Femur (tissue), 1 donor: ENCODE results near the gene C1QA.

ENCODE experiments used
- DNase-seq: peaks from one replicate; pipeline ENCODE4 v3.0.0-alpha.2; 2017

The C1QA gene

DNA sequence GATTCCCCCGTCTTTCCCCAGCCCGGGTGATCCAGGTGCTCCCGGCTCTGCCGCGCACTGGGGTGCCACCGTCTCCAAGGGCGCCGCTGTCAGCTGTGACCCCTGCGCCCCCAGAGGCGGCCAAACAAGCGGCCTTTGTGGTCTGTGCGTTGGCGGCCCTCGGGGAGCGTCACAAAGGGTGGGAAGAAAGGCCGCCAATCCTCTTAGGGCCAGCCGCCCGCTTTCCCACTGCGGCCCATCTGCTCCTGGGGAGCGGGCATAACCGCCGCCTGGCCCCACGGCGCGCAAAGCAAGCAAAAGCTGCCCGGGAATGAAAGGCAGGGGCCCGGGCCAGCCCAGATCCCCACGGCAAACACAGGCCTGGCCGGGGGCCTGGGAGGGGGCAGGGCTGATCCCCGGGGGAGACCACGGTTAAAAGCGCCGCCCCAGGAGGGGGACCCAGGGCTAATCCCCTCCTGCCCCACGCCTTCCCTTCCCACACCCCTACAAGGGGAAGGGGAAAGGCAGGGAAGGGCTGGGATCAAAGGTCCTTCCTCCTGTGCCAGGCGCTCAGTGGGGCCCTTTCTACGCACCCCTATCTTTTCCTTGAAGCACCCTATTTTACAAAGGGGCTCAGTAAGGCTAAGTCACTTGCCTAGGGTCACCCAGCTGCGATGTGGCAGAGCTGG is 40.6 kb downstream of the C1QA start:
- no peak for DNase-seq

- peak; percentile 57 for DNase-seq
These were observed 41.8 kb downstream of the C1QA start for GRCh38 chr1:22677931-22678896.

DNA sequence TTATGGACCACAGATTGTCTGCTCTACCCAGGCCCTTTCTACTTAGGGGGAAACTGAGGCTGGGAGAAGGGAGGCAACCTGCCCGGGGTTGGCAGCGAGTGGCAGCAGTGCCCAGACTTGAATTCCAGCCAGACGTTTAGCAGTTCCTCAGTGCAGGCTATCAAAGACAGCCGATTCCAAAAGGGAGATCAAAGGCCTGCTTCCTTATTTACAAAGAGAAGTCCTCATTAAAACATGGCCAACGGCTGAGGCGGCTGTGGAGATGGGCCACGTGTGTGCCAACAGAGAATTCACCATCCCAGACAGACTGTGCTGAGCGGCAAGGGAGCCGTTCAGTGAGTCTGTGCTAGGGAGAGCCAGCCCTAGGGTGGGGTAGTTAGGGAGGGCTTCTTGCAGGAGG is 44.3 kb downstream of the C1QA start:
- no peak for DNase-seq

DNA sequence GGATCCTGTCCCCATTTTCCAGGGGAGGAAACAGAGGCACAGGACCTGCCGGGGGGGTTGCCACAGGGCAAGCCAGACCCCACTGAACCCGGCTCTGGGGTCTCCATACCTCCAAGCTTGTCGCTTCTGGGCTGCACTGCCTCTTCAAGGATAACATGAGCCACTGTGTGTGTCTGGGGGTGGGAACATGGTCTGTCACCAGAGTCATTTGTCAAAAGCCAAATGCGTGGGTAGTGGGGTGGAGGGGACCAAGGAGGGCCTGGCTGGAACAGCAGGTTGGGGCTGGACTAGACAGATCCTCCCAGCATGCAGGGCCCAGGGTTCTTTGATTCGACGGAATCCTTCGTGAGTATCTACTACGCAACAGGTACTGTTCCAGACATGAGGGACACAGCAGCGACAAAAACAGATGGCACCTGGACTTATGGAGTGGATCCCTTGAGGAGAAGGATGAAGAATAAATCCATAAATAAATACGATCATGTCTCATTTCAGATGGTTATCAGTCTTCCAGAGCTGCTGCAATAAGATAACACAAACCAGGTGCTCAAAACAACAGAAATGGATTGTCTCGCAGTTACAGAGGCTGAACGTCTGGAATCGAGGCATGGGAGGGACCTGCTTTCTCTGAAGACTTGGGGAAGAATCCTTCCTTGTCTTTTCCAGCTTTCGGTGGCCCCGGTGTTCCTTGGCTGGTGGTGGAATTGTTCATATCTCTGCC is 45.3 kb downstream of the C1QA start:
- DNase-seq: no peak

DNA sequence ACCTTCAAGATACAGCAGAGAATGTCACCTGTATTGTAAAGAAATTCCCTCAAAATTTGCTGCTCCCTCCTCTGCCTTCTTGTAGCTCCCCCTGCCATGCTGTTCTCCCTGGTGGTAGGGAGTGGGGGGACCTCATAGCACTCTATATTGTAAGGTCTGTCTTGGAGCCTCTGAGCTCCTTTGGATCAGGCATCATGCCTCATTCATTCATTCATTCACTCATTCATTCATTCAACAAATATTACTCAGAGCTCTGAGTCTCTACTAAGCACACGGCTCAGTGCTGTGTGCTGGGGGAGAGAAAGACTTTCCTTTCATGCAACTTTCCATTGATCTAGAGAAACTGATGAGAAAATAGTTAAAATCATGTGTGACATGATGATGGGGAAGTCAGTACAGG is 47.1 kb downstream of the C1QA start:
- no peak for DNase-seq

- peak; percentile 86 for DNase-seq
These were observed 49.2 kb downstream of the C1QA start for GRCh38 chr1:22685591-22686059.

DNA sequence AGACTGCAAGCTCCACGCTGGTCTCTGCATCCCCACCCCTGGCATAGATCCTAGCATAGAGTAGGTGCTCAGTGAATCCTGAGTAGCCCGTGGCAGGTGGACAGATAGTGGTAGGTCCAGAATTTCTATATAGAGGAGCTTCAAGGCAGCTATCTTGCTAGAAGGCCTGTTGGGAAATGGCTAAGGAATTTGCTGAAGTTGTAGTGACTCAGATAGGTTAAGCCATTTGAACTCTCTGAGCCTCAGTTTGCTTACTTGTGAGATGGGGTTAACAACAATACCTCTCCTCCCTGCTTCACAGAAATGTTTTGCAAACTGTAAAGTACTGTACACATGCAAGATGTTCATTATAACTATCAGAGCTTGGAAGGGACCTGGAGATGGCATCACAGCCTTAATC is 50.8 kb downstream of the C1QA start:
- no peak for DNase-seq

DNA sequence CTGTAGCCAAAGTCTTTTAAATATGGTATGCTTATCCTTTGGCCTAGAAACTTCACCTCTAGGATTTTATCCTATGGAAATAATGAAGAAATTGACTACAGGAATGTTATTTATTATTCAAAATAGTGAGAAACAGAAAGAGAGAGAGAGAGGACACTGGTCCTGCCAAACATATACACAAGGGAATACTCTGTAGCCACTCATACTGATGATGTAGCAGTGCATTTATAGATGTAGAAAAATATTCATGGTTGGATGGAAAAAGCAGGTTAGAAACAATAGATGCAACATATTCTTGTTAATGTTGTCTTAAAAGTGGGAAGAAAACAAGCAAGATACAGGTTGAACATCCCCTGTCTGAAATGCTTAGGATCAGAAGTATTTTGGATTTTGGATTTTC is 52.0 kb downstream of the C1QA start:
- DNase-seq: no peak
